ENCODE measurements around the gene ADCY7.

Gene ADCY7

DNA sequence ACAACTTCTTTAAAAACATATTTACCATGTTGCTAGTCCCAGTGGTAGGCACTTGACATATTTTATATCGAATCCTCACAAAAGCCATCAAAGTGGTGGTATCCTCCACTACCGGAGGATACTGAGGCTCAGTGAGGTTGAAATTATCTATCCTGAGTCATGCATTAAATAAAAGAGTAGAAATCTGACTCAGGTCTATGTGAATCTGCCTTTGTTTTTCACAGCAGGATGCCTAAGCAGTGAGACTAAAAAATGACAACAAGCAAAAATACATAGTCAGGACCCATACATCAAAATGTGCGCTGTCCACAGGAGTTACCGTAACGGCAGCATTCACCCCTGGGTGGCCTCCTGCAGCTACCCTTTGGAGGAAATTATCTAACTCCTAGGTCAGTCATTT is 84.8 kb downstream of the ADCY7 start:
- DNase-seq: no peak

DNA sequence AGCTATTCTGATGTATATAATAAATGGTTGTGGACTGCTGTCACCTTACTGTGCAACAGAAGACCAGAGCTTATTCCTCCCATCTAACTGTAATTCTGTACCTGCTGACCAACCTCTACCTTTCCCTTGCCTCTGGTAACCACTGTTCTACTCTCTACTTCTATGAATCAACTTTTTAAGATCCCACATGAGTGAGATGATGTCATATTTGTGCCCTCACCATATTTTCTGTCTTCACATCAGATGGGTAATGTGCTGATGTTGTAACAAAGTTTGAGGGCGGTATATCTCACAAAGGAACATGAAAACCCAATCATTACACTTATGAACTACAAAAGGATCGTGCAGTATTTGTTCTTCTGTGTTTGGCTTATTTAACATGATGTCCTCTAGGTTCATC is 85.6 kb downstream of the ADCY7 start:
- DNase-seq: no peak

DNA sequence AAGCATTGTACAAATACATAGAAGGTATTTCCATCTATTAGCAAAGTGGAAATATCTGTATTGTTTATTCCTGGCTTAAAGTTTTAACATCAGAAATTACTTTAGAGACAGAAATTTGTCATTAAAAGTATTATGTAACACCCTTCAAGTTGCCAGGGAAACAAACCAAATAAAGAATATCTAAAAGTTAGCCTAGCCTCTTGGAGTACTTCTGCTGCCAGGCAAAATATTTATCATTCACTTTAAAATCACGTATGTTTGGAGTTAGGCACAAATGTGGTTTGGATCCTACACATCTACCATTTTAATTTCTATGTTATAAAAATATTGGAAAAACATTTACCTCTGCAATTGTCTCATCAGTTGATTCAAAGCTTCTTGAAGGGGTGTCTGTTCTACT is 87.7 kb downstream of the ADCY7 start:
- DNase-seq: no peak

DNA sequence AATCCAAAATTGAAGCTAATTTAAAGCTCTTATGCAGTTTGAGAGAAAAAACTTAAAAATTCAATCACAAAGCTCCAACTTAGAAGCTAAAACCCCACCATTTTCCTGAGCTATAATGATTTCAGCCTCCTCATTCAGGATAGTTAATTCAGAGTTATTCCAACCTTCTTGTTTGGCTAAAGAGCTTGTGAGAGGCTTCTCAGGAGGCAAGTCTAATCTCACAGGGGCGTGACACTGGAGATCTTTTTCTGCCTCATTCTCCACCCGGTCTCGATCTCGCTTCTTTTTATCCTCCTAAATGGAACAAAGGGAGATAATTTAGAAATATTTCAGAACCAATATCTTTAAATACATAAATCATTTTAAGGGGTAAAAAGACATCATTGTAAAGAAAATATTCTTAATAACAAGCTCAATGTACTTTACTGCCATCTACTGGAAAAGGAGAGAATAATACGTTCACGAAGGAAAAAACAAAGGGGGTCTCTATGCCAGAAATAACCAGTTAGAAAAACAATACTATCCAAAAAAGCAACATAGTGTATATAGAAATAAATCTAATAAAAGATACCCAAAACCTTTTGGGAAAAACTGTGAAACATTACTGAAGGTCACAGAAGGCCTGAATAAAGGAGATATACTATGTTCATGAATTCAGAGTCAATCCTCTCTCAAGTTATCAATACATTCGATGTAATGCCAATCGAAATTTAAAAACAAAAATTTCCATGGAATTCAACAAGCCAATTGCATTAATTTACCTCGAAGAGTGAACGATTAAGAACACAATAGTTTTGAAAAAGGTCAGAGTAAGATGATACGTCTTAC is 88.5 kb downstream of the ADCY7 start:
- DNase-seq: no peak

DNA sequence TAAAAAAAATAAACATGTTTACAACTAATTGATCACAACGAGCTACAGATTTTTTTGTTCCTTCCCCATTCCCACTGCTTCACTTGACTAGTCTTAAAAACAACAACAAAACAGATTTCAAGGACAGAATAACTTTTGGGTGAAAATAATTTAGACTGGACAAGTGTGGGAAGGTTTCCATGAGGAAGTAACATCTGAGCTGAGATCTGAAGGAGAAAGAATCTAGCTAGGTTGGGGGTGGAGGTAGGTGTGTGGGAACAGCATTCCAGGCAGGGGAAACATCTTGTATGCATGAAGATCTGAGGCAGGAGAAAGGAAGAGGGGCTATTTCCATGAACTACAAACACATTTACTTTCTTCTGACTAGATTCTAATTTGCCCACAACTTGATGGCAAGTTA is 93.3 kb downstream of the ADCY7 start:
- DNase-seq: no peak

DNA sequence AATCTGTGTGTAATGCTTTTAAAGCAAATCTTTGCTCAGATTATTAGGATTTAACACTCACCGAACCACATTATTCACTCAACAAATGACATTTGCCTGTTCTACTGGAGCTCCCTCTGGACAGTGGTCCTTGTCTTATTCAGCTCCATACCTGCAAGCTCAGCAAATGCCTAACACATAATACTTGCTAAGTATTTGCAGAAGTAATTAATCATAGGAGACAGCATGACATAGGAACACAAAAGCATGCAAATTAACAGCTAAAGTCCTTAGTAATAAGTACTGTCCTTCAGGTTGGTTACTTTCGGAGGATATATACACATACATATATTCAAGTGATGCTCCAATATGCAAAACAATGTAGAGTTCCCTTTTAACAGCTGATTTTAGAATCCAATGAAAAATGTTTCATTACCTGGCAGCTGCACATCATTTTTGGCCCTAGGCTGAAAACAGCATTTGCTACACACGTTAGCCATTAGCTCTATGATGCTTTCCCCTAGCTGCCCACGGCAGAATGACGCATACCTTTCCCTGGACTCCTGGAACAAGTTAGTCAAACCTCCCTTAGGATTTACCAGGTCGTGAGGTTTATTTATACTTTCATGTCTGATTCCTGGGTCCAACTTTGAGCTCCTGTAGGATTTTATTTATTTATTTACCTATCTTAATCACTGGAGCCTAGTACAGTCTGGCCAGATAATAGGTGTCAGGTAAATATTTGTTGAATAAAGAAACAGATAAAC is 93.9 kb downstream of the ADCY7 start:
- no peak for DNase-seq

DNA sequence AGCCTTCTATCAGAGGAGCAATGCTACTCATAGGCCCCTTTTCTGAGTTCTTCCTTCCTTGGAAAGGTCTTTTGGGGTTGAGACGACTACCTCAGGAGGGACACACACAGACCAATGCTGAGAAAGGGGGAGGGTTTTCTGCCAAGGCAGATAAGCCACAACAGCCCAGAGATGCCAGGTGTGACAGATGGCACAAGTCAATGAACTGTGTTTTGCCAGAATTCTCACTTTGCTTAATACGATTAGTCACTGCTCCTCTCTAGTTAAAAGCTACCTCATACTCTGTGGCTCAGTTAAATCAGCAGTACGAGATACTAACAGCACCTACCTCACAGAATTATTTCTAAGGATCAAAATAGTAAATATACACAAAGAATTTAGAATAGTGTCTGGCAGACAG is 94.4 kb downstream of the ADCY7 start:
- DNase-seq: no peak

DNA sequence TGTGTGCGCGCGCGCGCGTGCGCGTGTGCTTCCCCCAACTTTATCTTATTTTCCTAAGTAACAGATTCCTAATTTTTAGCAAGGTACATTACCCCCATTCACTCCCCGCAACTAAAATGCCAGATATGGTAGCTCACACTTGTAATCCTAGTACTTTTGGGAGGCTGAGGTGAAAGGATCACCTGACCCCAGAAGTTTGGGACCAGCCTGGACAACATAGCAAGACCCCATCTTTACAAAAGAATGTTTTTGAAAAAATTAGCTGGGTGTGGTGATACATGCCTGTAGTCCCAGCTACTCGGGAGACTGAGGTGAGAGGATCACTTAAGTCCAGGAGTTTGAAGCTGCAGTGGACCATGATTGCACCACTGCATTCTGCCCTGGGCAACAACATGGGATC is 97.3 kb downstream of the ADCY7 start:
- DNase-seq: no peak

DNA sequence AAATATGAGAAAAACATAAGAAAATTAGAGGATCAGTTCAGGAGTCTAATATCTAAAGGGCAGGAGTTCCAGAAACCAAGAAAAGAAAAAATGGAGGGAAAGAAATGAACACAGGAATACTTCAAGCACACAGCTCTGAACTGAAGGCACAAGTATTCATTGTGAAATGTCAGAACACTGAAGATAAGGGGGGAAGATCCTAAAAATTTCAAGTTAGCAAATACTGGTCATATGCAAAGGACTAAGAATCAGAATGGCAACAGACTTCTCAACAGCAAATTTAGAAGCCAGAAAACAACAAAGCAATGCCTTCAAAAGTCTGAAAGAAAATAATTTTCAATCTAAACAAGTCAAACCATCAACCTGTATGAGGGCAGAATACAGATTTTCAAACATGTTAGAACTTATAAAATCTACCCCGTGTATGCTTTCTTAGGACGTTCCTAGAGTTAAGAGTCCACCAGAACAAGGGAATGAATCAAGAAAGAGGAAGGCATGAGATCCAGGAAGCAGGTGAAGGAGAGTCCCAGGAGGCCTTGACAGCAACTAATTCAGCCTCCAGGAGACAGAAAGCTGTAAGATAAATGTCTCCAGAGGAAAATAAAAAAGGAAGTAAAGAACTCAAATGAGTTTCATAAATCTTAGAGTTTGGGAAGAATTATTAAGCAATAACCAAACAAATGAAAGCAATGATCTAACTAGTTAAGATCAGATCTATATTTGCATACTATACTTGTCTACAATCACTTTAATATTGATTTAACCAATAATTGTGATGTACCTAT is 99.6 kb downstream of the ADCY7 start:
- no peak for DNase-seq
